SHP77 treated with DMSO at 0.1 percent for 48 hours (cell line): Measurements from ENCODE around the gene HORMAD2.

Experiments
- DNase-seq: peaks from one replicate; lab custom pipeline; 2025; lab: John Stamatoyannopoulos, UW

The HORMAD2 gene

GRCh38 chr22:30113494-30113893 is 33.2 kb downstream of the HORMAD2 start:
- DNase-seq = no peak

- no peak for DNase-seq
Observed at GRCh38 chr22:30114361-30114760, 34.1 kb downstream of the HORMAD2 start.

GRCh38 chr22:30115705-30116104 is 35.4 kb downstream of the HORMAD2 start:
- no peak for DNase-seq

GRCh38 chr22:30116362-30117117 is 36.3 kb downstream of the HORMAD2 start:
- DNase-seq = no peak

- no peak for DNase-seq
Observed at GRCh38 chr22:30117256-30117655, 37.0 kb downstream of the HORMAD2 start.

- no peak for DNase-seq
Observed at GRCh38 chr22:30118291-30118690, 38.0 kb downstream of the HORMAD2 start.

- no peak for DNase-seq
Observed at GRCh38 chr22:30121960-30122359, 41.7 kb downstream of the HORMAD2 start.

GRCh38 chr22:30123463-30123862 is 43.2 kb downstream of the HORMAD2 start:
- DNase-seq = no peak

- no peak for DNase-seq
Observed at GRCh38 chr22:30127749-30128166, 47.5 kb downstream of the HORMAD2 start.

- DNase-seq = no peak
Observed at GRCh38 chr22:30128511-30128910, 48.2 kb downstream of the HORMAD2 start.

GRCh38 chr22:30129636-30130035 is 49.4 kb downstream of the HORMAD2 start:
- no peak for DNase-seq

GRCh38 chr22:30132290-30132996 is 52.2 kb downstream of the HORMAD2 start:
- DNase-seq = no peak

GRCh38 chr22:30140414-30140813 is 60.1 kb downstream of the HORMAD2 start:
- DNase-seq = no peak

- DNase-seq = no peak
Observed at GRCh38 chr22:30143265-30143664, 63.0 kb downstream of the HORMAD2 start.

GRCh38 chr22:30144391-30144790 is 64.1 kb downstream of the HORMAD2 start:
- DNase-seq = no peak

GRCh38 chr22:30150212-30150611 is 69.9 kb downstream of the HORMAD2 start:
- DNase-seq = no peak

GRCh38 chr22:30158277-30158676 is 78.0 kb downstream of the HORMAD2 start:
- DNase-seq = no peak

- DNase-seq = no peak
Observed at GRCh38 chr22:30158744-30159500, 78.7 kb downstream of the HORMAD2 start.

GRCh38 chr22:30159561-30160353 is 79.5 kb downstream of the HORMAD2 start:
- no peak for DNase-seq

GRCh38 chr22:30161051-30161469 is 80.8 kb downstream of the HORMAD2 start:
- DNase-seq = no peak

- DNase-seq = no peak
Observed at GRCh38 chr22:30167296-30167695, 87.0 kb downstream of the HORMAD2 start.

GRCh38 chr22:30167734-30168133 is 87.5 kb downstream of the HORMAD2 start:
- DNase-seq = no peak
